ENCODE results near the gene PCIF1.
A peak's percentile ranks its signal among the peaks of the same experiment; 100 is the strongest.
"Not testable (repeated sequence)": the region's sequence is repeated elsewhere in the genome, so short reads cannot be mapped to it uniquely, and the experiment has no call there.

PCIF1 gene

DNA sequence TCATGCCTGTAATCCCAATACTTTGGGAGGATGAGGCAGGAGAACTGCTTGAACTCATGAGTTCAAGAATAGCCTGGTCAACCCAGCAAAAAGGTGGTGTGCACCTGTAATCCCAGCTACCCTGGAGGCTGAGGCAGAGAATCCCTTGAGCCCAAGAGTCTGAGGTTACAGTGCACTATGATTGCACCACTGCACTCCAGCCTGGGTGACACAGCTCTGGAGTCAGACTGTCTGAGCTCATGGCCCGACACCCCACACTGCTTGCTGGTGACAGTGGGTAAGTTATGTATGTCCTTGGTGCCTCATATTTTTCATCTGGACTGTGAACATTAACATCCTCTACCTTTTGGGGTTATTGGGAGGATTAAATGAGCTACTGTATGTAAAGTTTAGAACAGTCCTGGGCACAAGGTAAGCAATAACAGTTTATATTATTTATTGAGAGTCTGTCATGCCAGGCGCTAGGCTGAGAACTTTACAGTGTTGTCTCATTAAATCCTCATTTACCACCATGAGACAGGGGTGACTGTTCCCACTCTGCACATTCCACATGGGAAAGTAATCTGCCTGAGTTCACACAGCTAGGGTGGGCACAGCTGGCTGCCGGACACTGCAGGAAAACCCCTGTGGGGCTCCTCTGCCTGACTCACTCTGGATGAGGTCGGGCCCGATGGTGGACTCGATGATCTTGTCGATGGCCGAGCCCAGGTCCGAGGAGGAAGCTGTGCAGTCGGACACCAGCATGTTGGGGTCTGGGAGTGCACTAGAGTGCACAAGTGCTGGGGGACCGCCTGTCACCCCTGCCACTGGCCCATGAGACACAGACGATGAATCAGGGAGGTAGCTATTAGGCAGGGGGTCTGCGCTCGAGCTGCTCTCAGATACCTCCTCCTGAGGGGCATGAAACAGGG, 34.6 kb downstream of the PCIF1 start:
- DNase-seq, result no peak

DNA sequence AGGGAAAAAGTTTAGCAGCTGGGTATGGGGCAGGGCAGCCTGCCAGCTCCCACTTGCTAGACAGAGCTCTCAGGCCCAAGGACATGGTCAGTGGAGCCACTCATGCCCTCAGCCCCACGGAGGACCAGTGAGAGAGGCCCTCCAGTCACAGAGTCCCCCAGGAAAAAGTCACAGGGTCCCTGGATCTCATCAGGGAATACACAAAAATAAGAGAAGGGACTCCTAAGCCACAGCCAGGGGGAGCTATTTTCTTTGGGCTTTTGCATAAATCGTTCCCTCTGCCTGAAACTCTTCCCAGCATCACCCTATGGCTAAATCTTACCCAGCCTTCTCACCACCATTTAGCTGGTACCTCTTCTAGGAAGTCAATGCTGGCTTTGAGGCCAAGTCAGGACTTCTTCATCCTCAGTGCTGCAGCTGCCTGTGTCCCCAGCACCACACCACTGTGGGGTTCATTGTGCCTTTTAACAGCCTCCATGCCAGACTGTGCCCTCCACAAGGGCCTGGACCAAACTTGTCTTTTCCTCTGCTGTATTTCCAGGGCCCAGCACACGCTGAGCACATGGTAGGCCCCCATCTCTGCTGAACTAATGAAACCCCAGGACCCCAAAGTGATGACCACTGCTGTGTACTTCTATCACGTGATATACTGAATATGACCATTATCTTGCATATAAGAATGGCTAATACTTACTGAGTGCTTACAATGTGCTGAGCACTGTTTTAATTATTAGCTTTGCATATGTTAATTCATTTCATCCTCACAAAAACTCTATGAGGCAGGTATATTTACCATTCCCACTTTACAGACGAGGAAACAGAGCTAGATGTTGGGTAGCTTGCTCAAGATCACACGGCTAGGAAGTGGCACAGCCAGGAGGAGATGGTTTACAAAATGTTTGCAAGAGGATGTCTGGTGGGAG, 35.5 kb downstream of the PCIF1 start:
- peak; percentile 60 for DNase-seq

DNA sequence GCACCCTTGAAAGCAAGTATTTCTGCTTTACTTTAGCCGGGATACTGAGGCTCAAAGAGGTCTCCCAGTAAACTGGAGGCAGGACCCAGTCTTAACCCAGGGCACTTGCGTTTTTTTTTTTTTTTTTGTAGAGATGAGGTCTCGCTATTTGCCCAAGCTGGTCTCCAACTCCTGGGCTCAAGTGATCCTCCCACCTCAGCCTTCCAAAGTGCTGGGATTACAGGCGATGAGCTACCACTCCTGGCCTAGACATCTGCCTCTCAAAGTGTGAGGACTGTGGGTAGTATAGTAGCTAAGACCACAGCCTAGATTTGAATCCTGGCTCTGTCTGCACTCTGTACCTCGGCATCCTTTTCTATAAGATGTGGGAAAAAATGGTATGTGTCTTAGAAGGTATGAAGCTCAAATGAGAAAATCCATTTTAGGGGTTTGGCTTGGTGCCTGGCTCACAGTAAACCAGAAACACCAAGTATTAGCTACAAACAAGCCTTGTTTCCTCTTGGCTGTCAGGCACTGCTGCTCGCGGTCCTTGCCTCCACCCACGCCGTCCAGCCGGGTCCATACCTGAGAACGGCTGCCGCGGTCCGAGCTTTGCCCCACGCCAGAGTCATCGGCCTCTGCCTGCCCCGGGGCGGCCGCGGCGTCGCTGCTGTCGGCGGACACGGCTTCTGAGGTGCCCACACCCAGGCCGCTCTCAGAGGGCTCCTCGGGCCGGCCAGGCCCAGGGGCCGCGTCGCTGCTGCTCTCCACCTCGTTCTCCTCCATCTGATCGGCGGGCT, 36.4 kb downstream of the PCIF1 start:
- no peak for DNase-seq

DNA sequence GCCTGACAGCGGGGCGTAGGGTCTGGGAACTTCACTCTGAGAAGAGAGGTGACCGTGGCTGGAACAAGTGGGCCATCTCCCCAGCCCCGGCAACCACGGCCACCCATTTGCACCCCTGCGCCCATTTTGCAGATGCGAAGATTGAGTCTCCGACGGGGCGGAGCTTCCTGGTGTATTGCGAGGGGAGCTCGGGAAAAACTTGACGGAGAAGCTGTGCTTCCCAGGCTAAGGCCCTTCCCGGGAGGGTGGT, 36.9 kb downstream of the PCIF1 start:
- DNase-seq, result no peak

DNA sequence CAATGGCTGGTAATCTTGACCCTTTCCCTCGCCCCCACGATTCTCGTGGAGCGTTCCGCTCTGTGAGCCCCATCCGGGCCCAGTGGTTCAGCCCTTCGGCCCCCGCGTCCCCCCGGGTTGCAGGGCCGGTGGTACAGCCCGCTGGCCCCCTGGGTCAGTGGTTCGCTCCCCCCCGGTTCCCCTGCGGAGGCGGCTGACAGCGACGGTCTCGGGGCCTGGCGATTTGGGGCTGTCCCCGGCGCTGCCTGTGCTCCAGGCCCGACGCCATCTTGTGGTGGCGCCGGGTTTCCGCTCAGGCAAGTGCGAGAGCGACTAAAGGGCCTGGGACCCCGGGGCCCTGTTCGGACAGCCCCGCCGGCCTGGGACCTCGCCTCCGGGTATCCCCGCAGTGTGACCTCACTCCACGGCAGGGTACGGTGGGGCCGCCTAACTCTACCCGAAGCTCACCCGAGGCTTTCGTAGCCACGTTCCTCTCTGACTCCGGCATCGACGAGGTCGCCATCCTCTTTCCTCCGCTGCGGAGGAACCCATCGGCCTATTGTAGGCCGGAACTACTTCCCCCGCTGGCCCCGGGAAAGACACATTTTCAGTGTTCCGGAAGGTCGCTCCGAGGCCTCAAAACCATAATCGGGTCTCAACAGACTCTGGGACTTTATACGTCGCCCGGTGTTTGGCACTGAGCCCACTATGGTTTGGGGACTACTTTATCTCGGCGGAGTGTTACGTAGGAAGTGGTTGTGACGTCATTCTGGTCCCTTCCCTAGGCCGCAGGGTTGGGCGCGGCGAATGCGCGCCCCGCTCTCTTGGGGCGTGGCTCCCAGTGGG, 37.4 kb downstream of the PCIF1 start, which contains the start of gene ZNF335:
ZNF335 (minus strand) TSS at position 529 of the 825 bp plus-strand sequence. CDS start 793 bp downstream, outside the sequence.
- peak; percentile 96 for DNase-seq

DNA sequence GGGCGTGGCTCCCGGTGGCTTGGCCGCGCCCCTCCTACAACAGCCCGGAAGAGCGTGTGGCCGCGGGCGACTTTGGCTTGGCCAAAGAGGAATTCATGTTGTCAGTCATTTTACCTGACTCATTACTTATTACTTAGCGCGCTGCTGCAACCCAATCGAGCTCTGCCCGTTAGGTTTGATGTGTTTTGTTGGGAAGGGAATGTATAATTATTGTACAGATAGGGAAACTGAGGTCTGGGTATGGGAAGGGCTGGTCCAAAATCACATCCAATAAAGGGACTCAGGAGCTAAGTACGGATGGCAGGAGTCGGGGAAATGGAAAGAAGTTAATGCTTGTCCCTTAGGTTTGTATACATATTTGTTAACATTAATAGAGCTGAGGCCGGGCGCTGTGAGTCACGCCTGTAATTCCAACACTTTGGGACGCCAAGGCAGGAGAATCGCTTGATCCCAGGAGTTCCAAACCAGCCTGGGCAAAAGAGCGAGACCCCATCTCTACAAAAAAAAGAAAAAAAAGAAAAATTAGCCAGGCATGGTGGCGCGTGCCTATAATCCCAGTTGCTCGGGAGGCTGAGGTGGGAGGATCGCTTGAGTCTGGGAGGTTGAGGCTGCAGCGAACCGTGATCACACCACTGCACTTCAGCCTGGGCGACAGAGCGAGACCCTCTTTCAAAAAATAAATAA, 38.2 kb downstream of the PCIF1 start:
- no peak for DNase-seq

DNA sequence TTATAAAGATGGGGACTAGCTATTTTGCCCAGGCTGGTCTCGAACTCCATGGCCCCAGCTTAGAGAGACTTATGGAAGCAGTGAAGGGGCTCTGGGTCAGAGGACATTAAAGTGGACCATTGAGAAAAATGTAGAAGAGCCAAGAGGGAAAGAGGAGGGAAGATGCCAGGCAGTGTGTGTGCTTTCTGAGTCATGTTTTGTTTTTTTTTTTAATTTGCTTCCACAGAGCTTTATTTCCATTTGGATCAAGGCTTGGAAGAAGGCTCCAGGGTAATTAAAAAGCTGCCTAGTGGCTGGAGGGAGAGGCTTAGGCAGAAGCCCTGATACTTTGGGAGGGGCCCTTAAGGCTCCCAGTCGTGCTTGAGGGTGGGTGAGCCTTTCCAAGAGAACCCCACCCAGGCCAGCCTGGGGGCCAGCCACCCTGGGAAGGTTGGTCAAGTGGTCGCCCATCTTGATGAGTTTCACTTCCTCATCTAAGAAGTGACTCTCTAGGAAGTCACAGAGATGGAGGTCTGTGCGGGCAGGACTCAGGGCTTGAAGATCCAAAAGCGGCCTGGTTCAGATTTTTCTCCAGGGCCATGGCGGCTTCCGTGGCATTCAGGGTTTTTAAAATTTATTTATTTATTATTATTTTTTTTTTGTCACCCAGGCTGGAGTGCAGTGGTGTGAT, 40.5 kb downstream of the PCIF1 start:
- no peak for DNase-seq

DNA sequence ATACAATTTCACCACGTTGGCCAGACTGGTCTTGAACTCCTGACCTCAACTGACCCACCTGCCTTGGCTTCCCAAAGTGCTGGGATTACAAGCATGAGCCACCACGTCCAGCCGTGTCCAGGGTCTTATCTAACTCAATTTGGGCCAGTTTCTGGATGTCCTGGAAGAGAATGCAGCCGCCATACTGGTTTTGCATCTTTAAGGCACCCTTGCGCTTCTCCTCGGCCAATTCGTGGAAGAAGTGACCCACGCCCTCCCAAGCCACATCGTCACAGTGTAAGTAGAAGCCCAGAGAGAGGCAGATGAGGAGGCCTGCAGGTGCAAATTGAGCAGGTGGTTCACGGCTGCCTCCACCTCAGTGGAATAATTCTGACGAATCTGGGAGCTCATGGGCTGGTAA, 41.2 kb downstream of the PCIF1 start:
- no peak for DNase-seq

DNA sequence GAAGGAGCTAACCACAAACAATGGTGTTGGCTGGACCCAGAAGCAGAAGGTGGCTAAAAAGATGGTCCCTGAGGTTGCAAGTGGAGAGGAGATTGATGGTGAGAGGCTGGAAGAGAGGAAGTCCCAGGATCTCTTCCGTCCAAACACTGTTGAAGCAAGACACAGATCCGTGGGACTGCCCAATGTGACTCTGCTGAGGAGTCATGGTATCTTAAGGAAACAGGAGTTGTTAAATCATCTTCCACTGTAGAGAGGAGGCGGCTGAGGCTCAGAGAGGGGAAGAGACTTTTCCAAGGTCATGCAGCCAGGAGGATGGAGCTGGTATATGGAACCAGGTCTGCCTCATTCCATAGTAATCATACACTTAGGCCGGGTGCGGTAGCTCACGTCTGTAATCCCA, 41.6 kb downstream of the PCIF1 start:
- DNase-seq, result no peak

DNA sequence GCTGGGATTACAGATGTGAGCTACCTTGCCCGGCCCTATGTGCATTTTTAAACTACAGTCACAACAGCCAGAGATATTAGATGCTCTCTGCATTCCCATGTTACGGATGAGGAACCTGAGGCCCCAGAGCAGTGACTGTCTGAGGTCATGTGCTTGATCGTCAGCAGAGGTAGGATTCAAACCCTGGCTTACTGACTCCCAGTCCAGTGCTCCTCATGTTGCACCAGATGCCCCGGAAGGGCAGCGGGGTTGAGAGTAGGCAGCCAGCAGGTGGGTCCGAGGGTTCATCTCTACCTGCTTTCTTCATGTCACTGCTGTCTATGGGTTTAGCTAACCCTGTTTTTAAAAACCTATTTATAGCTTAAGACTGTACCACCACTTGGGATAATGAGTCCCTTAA, 46.8 kb downstream of the PCIF1 start:
- DNase-seq, result no peak

DNA sequence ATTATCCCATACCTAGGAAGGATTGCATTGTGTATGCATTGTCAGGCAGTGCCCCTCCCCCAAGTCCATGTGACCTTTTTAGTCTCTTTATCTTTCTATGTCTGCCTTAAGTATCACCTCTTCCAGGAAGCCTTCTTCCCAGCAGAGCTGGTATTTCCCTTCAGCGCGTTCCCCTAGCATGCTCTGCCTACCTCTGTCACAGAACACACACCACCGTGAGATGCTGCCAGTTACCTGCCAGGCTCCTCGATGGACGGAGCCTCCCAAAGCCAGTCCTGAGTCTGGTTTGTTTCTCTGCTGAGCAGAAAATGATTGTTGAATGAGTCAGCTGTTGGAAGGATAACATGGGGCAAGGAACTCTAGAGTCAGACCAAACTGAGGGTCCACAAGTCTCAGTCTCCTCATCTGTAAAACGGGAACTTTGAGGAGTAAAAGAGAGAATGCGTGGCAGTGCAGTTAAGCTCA, 48.8 kb downstream of the PCIF1 start:
- no peak for DNase-seq

DNA sequence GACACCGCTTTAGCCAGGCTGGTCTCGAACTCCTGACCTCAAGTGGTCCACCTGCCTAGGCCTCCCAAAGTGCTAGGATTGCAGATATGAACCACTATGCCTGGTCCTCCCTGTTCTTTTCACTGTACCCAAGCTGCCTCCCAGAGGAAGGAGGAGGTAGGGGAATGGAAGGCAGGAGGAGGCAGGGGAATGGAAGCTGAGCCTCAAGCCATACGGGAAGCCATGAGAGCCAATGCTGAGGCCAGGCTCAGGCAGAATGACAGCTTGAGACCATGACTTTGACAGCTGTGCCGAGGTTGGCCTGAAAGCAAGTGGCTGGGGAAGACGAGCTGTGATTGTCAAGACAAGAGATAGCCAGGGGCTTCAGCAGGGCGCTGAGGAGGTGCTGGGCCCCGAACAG, 51.1 kb downstream of the PCIF1 start:
- no peak for DNase-seq

DNA sequence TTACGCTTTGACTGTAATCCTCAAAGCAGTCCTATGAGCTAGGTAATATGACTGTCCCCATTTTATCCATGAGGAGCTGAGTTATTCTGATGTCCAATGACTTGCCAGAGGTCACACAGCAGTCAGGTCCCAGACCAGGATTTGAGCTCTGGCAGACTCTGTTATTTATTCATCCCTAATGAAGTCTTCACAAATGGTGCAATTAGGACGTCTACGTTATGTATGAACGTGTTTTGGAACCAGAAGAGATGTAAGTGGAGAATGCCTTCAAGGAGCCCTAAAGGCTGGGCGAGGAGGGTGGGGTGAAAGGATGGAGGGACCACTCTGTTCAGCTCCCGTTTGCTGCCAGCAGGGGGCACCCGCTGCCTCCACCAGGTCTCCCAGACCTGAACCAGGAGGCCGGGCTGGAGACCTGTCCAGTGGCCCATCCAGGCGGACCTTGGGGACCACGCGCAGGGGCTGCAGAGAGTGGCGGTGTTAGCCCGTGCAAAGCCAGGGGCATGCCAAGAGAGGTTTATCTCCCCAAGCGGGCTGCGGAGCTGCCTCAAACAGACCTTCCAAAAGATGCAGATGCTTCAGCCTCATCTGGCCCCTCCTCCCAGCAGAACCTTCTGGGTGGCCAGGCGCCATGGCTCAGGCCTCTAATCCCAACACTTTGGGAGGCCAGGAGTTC, 52.8 kb downstream of the PCIF1 start:
- peak; percentile 33 for DNase-seq

DNA sequence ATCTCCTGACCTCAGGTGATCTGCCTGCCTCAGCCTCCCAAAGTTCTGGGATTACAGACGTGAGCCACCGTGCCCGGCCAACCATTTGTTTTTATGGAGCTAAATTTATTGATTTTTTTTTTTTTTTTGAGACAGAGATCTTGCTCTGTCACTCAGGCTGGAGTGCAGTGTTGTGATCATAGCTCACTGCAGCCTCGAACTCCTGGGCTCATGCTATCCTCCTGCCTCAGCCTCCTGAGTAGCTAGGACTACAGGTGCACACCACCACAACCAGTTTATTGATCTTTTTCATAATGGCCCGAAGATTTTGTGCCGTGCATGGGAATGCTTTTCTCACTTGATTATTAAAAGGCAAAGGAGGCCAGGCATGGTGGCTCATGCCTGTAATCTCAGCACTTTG, 54.3 kb downstream of the PCIF1 start:
- not testable (repeated sequence) for DNase-seq

DNA sequence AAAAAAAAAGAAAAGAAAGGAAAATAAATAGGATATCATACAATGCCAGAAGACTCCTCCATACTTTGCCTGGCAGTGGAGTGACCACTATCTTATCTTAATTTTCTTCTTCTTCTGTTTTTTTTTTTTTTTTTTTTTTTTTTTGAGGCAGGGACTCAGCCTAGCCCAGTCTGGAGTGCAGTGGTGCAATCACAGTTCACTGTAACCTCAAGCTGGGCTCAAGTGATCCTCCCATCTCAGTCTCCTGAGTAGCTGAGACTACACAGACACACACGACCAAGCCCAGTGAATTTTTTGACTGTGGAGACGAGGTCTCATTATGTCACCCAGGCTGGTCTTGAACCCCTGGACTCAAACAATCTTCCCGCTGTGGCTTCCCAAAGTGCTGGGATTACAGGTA, 57.1 kb downstream of the PCIF1 start:
- DNase-seq, result no peak

DNA sequence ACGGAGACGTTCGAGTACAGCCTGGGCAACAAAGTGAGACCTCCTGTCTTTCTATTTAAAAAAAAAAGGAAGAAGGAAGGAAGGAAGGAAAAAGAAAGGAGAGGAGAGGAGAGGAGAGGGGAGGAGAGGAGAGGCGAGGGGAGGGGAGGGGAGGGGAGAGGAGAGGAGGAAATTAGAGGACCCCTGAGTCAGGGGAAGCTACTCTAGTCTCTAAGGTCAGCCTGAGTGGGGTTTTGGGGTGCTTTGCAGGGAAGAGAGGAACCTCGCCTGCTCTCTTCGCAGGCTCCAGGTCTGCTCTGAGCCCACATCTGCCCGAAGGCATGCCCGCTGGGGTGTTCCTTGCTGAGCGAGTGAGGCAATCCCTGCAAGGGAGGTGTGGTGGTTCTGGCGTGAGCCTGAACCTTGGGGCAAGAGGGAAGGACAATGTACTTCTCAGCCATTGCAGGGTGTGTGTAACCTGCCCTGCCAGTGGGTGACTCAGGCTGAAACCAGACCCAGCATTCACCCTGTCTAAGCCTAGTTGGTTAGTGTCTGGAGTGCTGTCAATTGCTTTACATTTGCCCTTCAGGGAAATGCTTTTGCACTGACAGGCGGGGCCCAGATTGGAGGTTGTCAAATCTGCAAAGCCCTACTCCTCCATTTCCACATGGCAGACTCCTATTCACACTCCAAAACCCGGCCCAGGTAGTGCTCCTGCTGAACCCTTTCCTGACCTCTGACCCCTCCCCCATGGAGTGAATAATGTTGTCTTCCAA, 58.9 kb downstream of the PCIF1 start:
- no peak for DNase-seq

DNA sequence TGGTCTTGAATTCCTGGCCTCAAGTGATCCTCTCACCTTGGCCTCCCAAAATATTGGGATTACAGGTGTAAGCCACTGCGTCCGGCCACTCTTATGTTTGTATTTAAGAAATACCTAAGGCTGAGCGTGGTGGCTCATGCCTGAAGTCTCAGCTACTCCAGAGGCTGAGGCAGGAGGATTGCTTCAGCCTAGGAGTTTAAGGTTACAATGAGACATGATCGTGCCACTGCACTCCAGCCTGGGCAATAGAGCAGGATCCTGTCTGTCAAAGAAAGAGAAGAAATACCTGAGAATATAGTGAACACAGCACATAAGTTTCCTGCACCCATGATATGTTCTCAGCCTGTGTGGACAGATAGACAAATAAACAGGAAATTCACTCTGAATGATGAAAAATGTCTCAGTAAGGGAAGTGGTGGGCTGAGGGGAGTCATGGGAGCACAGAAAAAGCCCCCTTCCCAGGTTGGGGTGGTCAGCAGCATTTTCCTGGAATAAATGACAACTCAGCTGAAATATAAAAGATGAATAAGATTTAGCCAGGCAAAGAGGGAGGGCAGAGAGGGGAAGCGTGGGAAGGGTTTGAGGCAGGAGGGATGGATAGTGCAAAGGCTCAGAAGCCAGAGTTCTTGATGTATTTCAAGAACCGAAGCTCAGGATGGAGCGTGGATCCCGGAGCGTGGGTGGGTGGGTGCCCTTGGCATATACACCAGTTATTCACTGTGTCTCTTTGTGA, 60.4 kb downstream of the PCIF1 start:
- no peak for DNase-seq

DNA sequence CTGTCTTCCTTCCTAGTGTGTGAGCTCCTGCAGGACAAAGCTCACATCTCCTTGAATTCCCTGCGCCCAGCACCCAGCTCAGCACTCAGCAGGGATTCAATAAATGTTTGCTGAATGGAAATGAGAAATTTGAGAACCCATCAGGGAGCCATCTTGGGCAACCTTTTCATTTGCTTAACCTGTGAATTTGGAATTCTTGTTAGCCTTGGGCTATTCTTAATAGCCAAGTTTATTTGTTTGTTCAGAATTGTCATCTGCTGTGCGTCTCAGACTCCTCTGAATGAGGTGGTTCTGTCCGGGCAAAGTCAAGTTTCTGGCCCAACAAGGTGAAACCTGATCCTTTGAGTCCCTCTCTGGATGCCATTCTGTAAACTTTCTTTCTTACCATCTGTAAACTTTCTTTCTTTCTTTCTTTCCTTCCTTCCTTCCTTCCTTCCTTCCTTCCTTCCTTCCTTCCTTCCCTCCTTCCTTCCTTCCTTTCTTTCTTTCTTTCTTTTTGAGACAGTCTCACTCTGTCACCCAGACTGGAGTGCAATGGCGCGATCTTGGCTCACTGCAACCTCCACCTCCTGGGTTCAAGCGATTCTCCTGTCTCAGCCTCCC, 61.1 kb downstream of the PCIF1 start:
- peak; percentile 80 for DNase-seq
